ENCODE measurements around the gene SMURF1.

Gene SMURF1

GRCh38 chr7:99094401-99094800 lies 49.5 kb downstream of the SMURF1 start:
- peak; percentile 38 for DNase-seq (ENCODE audit: low read depth)
- H3K4me3 ChIP-seq (ENCODE audit: control insufficient read depth, low read depth, low read length): no peak overlapping the region
- no peak for TF ChIP-seq CTCF (conservative IDR thresholded peaks at IDR 0.05; ENCODE audit: control insufficient read depth, insufficient read depth, low read depth, low read length)

DNA sequence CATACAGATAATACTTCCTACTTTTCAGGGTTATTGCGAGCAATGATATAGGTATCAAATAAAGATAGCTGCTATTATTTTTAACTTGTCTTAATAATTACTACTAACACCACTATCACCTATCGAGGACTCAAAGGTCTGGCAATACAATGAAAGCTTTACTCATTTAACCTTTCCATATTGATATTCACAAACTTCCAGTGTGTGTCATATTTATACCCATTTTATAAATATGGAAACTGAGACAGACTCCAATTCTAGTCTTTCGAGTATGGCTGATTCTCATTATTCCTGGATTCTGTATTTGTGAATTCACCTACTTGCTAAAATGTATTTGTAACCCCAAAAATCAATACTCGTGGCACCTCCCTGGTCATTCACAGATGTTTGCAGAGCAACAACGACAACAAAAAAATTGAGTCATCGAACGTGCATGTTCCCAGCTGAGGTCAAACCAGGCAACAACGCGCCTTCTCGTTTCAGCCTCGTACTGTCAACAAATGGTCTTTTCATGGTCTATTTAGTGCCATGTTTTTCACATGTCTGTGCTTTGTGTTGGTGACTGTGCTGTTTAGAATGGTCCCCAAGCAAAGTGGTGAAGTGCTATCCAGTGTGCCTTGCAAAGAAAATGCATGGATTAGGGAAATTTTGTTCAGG lies 51.7 kb downstream of the SMURF1 start:
- H3K4me3 ChIP-seq (ENCODE audit: control insufficient read depth, low read depth, low read length): no peak overlapping the region
- no peak for TF ChIP-seq CTCF (conservative IDR thresholded peaks at IDR 0.05; ENCODE audit: control insufficient read depth, insufficient read depth, low read depth, low read length)
- DNase-seq (ENCODE audit: low read depth): peak; percentile 25

- DNase-seq (ENCODE audit: low read depth): peak; percentile 31
- no peak overlapping the region for H3K4me3 ChIP-seq (ENCODE audit: control insufficient read depth, low read depth, low read length)
- no peak for TF ChIP-seq CTCF (conservative IDR thresholded peaks at IDR 0.05; ENCODE audit: control insufficient read depth, insufficient read depth, low read depth, low read length)
Observed at GRCh38 chr7:99090771-99091542, 53.0 kb downstream of the SMURF1 start.

GRCh38 chr7:99089914-99090629 lies 53.8 kb downstream of the SMURF1 start:
- no peak overlapping the region for H3K4me3 ChIP-seq (ENCODE audit: control insufficient read depth, low read depth, low read length)
- TF ChIP-seq CTCF (conservative IDR thresholded peaks at IDR 0.05; ENCODE audit: control insufficient read depth, insufficient read depth, low read depth, low read length): no peak
- DNase-seq (ENCODE audit: low read depth): no peak

DNA sequence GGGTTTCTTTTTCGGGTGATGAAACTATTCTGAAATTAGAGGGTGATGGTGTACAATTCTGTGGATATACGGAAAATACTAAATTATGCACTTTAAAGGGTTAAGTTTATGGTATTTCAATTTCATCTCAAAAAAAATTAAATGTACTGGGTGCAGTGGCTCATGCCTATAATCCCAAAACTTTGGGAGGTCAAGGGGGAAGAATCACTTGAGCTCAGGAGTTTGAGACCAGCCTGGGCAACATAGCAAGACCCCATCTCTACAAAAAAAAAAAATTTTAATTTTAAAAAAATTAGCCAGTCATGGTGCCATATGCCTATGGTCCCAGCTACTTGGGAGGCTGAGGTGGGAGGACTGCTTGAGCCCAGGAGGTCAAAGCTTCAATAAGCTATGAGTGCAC lies 57.0 kb downstream of the SMURF1 start:
- no peak overlapping the region for H3K4me3 ChIP-seq (ENCODE audit: control insufficient read depth, low read depth, low read length)
- TF ChIP-seq CTCF (conservative IDR thresholded peaks at IDR 0.05; ENCODE audit: control insufficient read depth, insufficient read depth, low read depth, low read length): no peak
- DNase-seq (ENCODE audit: low read depth): no peak

DNA sequence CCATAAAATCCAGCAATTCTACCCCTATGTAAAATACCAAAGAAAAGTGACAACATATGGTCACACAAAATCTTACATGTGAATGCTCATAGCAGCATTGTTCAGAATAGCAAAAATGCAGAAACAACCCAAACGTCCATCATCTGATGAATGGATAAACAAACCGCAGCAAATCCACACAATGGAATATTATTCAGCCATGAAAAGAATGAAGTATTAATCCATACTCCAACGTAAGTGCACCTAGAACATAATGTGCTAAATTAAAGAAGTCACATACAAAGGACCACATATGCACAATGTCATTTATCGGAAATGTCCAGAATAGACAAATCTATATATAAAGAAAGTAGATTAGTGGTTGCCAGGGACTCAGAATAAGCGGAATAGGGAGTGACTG lies 57.4 kb downstream of the SMURF1 start:
- TF ChIP-seq CTCF (conservative IDR thresholded peaks at IDR 0.05; ENCODE audit: control insufficient read depth, insufficient read depth, low read depth, low read length): no peak
- DNase-seq (ENCODE audit: low read depth): no peak
- no peak overlapping the region for H3K4me3 ChIP-seq (ENCODE audit: control insufficient read depth, low read depth, low read length)
